KMS-11 (cell line): ENCODE data around the gene SLC6A9.

Experiments
- H2AFZ ChIP-seq: fragments of 200-600 bp; sonication (generic); 2 replicates; pipeline ENCODE4 v1.6.1; 2016; ENCODE audit warnings: antibody characterized with exemption, mixed run types, low read depth
- H3K27ac ChIP-seq: fragments of 200-600 bp; sonication (generic); 2 replicates; pipeline ENCODE4 v1.6.1; 2016; ENCODE audit warnings: mild to moderate bottlenecking, mixed run types
- H3K27me3 ChIP-seq: fragments of 200-600 bp; sonication (generic); 2 replicates; pipeline ENCODE4 v1.6.1; 2017; ENCODE audit warnings: mild to moderate bottlenecking, low read depth, mixed run types, moderate library complexity; ENCODE audit not compliant: insufficient read depth
- H3K36me3 ChIP-seq: fragments of 200-600 bp; sonication (generic); 2 replicates; pipeline ENCODE4 v1.6.1; 2017; ENCODE audit warnings: mild to moderate bottlenecking, mixed run types; ENCODE audit not compliant: insufficient read depth
- H3K4me1 ChIP-seq: fragments of 200-600 bp; sonication (generic); 2 replicates; pipeline ENCODE4 v1.6.1; 2016; ENCODE audit warnings: mild to moderate bottlenecking, low read depth, mixed run types; ENCODE audit not compliant: poor library complexity, severe bottlenecking
- H3K4me2 ChIP-seq: fragments of 200-600 bp; sonication (generic); 2 replicates; pipeline ENCODE4 v1.7.0; 2016; ENCODE audit warnings: mild to moderate bottlenecking, mixed run types
- H3K4me3 ChIP-seq: fragments of 200-600 bp; sonication (generic); IDR thresholded peaks from 2 replicates; pipeline ENCODE4 v1.6.1; 2017; ENCODE audit warnings: low read depth, low read length, mixed read lengths; ENCODE audit not compliant: insufficient read depth
- H3K79me2 ChIP-seq: fragments of 200-600 bp; sonication (generic); 2 replicates; pipeline ENCODE4 v1.6.1; 2016; ENCODE audit warnings: low read depth, mixed run types; ENCODE audit not compliant: insufficient read depth
- H3K9ac ChIP-seq: fragments of 200-600 bp; sonication (generic); 2 replicates; pipeline ENCODE4 v1.6.1; 2016; ENCODE audit warnings: mild to moderate bottlenecking, mixed run types
- H4K20me1 ChIP-seq: fragments of 200-600 bp; sonication (generic); 2 replicates; pipeline ENCODE4 v1.6.1; 2016; ENCODE audit warnings: mild to moderate bottlenecking, mixed run types; ENCODE audit not compliant: insufficient read depth
- TF ChIP-seq, protein P1 (sequence below): fragments of 200-600 bp; sonication (generic); conservative IDR thresholded peaks from 2 replicates; pipeline ENCODE4 v1.6.1; 2017; ENCODE audit warnings: low read depth, mild to moderate bottlenecking, antibody characterized with exemption, low read length, moderate library complexity, mixed read lengths

Gene SLC6A9

DNA sequence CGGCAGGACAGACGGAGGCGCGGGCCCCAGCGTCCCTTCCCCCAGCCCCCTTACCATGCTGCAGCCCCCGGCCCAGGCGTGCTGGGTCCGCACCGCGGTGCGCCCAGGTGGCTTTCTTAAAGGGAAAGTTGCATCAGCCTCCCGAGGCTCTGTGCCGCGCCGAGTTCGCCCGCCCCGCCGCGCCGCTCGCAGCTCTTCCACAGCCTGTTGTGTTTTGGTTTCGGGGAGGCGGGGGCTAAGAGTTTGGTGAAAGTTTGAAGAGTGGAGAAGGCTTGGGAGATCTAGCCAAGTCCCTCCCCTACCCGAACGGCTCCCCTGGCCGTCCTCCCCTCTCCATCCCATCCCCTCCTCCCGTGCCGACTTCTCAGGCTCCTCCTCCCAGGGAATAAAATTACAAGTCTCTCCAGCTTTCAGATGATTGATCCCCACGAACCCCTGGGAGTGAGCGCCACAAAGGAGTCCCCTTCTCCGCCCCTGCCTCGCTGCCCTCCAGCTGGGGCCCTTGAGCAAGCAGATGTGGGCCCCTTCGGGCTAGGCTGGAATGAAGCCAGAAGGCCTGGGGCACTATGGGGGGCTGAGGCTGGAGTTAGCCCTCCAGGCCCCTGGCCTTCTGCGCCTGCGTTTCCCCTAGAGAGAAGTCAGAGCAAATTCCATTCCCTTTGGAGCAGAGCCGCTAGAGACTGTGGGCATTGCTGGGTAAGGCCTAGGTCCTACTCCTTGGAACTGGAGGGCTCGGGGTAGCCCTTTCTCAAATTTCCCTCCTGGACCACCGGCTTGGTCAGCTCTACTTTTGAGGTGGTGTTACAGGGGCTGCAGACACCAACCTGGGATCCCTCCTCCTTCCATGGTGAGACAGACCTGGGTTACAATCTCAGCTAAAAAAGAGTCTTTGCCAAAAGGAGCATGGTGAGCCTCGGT is at the start of gene SLC6A9:
SLC6A9 (minus strand) TSS at position 211 of the 918 bp plus-strand sequence. CDS start 7,185 bp downstream, outside the sequence.
- Histone ChIP-seq H2AFZ (peak within 1 kb of the TSS; percentile 80), H3K4me1 (peaks cover 31% of the 10 kb centered on the region), H3K4me2 (peak within 1 kb of the TSS; percentile 69), H3K27ac (peak within 1 kb of the TSS; percentile 21; the same call in 1 of the 2 replicates), H3K27me3 (no peaks in the 10 kb centered on the region), H3K79me2 (no peaks in the 10 kb centered on the region), H4K20me1 (no peaks in the 10 kb centered on the region), H3K36me3 (no peaks in the 10 kb centered on the region), H3K4me3 (peak within 1 kb of the TSS; percentile 63), H3K9ac (peak within 1 kb of the TSS; percentile 76; the same call in 1 of the 2 replicates)
- TF ChIP-seq, protein P1, sequence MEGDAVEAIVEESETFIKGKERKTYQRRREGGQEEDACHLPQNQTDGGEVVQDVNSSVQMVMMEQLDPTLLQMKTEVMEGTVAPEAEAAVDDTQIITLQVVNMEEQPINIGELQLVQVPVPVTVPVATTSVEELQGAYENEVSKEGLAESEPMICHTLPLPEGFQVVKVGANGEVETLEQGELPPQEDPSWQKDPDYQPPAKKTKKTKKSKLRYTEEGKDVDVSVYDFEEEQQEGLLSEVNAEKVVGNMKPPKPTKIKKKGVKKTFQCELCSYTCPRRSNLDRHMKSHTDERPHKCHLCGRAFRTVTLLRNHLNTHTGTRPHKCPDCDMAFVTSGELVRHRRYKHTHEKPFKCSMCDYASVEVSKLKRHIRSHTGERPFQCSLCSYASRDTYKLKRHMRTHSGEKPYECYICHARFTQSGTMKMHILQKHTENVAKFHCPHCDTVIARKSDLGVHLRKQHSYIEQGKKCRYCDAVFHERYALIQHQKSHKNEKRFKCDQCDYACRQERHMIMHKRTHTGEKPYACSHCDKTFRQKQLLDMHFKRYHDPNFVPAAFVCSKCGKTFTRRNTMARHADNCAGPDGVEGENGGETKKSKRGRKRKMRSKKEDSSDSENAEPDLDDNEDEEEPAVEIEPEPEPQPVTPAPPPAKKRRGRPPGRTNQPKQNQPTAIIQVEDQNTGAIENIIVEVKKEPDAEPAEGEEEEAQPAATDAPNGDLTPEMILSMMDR: no peak

DNA sequence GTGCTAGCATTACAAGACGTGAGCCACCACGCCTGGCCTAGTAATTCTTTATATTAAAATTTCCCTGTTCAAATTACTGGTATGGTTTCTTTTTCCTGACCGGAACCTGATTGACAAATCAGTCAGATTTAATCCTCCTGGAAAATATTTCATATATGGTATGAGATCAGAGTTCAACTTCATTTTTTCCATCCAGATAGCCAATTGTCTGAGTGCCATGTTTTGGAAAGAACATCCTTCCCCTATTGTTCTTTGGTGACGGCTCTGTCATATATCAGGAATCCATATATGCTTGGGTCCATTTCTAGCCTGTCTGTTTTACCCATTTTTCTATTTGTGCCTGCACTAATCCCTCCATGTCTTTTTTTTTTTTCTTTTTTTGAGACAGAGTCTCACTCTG is 48.3 kb upstream of the SLC6A9 start:
- H4K20me1 ChIP-seq: no peaks in the 10 kb centered on the region

DNA sequence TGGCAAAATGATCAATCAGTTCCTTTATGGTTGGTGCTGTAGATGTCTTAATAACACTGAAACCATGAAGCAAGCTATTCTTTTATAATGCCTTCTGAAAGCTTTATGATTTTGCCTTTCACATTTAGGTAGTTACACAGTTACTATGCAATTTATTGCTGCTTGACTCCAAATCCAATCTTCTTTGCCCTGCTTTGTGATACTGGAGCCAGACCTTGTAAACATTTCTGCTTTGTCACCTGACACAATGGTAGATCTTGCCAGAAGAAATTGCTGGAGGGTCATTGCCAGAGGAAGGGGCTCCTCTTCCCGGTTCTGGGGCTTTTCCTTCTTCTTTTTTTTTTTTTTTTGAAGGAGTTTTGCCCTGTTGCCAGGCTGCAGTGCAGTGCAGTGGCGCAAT is 46.8 kb upstream of the SLC6A9 start:
- no peak overlapping the region for H3K27ac ChIP-seq
- no peak overlapping the region for H3K4me2 ChIP-seq
- no peak overlapping the region for H3K9ac ChIP-seq
- H3K36me3 ChIP-seq: no peaks in the 10 kb centered on the region
- no peaks in the 10 kb centered on the region for H3K79me2 ChIP-seq
- H2AFZ ChIP-seq: no peak overlapping the region
- H4K20me1 ChIP-seq: no peaks in the 10 kb centered on the region
- no peaks in the 10 kb centered on the region for H3K4me1 ChIP-seq
- H3K27me3 ChIP-seq: no peaks in the 10 kb centered on the region
- TF ChIP-seq, protein P1: no peak
- no peak overlapping the region for H3K4me3 ChIP-seq

More for the DNA sequence above, 48.3 kb upstream of the SLC6A9 start:
- Histone ChIP-seq H3K9ac (no peak overlapping the region), H3K27me3 (no peaks in the 10 kb centered on the region), H2AFZ (no peak overlapping the region), H3K4me2 (no peak overlapping the region), H3K4me3 (no peak overlapping the region), H3K79me2 (no peaks in the 10 kb centered on the region), H3K27ac (no peak overlapping the region), H3K4me1 (no peaks in the 10 kb centered on the region), H3K36me3 (no peaks in the 10 kb centered on the region)
- TF ChIP-seq, protein P1: no peak

DNA sequence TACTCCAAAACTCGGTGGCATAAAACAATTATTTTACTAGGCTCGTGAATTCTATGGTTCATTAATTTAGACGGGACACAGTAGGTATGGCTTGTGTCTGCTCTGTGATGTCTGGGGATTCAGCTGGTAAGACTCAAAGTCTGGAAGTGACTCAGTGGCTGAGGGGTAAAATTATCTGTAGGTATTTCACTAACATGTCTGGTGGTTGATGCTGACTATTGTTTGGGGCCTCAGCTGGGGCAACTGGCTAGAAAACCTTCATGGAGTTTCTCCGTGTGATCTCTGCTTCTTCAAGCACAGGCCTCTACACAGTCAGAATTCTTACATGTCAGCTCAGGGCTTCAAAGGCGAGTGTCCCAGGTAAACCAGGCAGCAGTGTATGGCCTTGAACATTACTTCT is 46.2 kb upstream of the SLC6A9 start:
- H3K27ac ChIP-seq: no peak overlapping the region
- H3K9ac ChIP-seq: no peak overlapping the region
- TF ChIP-seq, protein P1: no peak

More for the DNA sequence above, 46.2 kb upstream of the SLC6A9 start:
- Histone ChIP-seq H4K20me1 (no peaks in the 10 kb centered on the region), H3K27me3 (no peaks in the 10 kb centered on the region), H2AFZ (no peak overlapping the region), H3K36me3 (no peaks in the 10 kb centered on the region), H3K4me2 (no peak overlapping the region), H3K4me3 (no peak overlapping the region), H3K79me2 (no peaks in the 10 kb centered on the region), H3K4me1 (no peaks in the 10 kb centered on the region)
